Activated CD4-positive, CD25-positive, alpha-beta regulatory T cell treated with anti-CD3 and anti-CD28 coated beads, Interleukin-2, amount 50 U/mL, for 24 hours (primary cell): ENCODE data around the gene AARS2.
A peak's percentile ranks its signal among the peaks of the same experiment; 100 is the strongest.

ENCODE experiments used
- ATAC-seq, 2 donors: fragments of 150-1000 bp; cut with Tn5 transposase; one replicate each; pipeline ENCODE4 v1.10.0; 2021; ENCODE audit warnings: mild to moderate bottlenecking in 1 of 2, moderate library complexity in 1 of 2

AARS2 gene

GRCh38 chr6:44260451-44261297, 52.5 kb downstream of the AARS2 start:
- ATAC-seq = no peak

DNA sequence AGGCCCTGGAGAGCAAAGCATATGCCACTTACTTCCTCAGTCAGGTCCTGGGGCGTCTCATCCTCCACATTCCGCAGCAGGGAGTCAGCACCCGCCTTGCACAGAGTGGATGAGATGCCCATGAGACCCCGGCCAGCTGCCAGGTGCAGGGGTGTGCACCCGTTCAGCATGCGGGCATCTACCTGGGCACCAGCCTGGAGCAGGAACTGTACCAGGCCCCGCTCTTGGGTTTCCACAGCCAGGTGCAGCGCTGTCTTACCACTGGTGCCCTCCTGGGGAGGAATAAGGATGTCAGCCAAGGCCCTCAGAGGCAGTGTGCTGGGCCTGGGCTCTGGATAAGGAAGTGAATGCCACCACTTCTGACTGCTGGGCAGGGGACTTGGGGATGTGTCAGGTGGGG, 53.1 kb downstream of the AARS2 start:
- no peak for ATAC-seq

DNA sequence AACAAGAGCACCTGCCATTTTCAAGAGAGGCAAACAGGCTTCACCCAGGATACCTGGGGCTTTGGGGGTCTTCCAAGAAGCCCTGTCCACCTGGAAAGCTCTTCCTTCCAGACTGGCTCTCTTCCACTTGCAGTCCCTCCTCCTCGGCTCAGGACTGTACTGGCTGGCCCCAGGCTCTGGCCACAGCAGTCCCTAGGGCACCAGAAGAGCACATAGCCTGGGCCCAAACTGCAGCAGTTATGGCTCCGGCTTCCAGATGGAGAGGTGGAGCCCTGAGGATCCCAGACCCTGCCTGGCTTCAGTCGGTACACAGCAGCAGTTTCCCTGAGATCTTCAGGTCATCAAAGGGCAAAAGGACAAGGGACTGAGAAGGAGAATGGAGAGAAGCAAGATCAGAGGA, 54.2 kb downstream of the AARS2 start:
- ATAC-seq = no peak

GRCh38 chr6:44258325-44258863, 54.8 kb downstream of the AARS2 start:
- ATAC-seq = no peak

- ATAC-seq = no peak
Observed at GRCh38 chr6:44257753-44258324, 55.3 kb downstream of the AARS2 start.

DNA sequence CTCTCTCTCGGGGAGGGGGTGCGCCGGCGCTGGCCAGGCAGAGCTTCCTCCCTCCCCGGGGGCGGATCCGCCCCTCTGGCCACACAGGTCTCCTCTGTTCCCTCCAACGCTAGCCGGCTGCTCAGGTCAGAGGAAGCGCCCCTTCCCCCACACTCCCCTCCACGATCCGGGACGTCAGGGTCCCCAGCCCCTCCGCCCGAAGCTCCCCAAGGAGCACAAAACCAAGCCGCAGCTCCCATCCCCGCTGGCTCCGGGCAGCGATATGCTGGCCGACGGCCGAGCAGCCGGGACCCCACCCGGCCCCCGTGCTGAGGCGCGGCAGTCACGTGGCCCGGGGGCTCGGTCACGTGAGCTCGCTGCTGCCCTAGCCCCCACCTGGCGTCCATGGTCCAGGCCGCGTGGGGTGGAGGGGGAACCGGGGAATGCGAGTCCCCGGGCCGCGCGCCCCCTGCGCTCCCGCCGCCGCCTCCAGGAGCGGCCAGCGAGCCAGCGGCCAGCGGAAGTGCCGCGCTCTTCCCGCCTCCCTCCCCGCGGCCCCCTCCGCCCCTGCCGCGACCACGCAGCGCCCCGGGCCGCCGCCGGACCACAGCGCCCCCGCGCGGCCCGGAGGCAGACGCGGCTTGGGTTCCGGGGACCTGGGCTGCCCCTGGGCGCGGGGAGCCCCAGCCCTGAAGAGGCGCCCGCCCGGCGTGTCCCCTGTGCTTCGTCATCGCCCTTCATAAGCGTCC, 56.0 kb downstream of the AARS2 start, which contains the start of gene SLC35B2:
TSS of gene SLC35B2 (minus strand) at position 504 of the 728 bp plus-strand sequence. CDS start at position 386, 118 bp downstream.
- peak; percentile 61 to 66 for ATAC-seq

DNA sequence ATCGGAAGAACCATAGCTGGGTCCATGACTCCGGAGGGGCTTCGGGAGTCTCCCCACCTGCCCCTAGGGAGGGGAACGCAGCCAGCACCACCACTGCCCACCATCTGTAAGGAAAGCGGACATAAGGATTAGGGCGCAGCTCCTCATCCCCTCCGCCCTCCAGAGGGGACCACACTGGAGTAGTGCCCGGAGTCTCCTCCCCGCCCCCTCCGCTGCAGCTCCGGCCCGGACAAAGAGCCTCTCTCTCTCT, 56.4 kb downstream of the AARS2 start:
- peak; percentile 6 for ATAC-seq

GRCh38 chr6:44255871-44256774, 57.0 kb downstream of the AARS2 start:
- peak; percentile 7 for ATAC-seq

- ATAC-seq = peak; percentile 4 to 5
Observed at GRCh38 chr6:44255105-44255808, 57.9 kb downstream of the AARS2 start.

DNA sequence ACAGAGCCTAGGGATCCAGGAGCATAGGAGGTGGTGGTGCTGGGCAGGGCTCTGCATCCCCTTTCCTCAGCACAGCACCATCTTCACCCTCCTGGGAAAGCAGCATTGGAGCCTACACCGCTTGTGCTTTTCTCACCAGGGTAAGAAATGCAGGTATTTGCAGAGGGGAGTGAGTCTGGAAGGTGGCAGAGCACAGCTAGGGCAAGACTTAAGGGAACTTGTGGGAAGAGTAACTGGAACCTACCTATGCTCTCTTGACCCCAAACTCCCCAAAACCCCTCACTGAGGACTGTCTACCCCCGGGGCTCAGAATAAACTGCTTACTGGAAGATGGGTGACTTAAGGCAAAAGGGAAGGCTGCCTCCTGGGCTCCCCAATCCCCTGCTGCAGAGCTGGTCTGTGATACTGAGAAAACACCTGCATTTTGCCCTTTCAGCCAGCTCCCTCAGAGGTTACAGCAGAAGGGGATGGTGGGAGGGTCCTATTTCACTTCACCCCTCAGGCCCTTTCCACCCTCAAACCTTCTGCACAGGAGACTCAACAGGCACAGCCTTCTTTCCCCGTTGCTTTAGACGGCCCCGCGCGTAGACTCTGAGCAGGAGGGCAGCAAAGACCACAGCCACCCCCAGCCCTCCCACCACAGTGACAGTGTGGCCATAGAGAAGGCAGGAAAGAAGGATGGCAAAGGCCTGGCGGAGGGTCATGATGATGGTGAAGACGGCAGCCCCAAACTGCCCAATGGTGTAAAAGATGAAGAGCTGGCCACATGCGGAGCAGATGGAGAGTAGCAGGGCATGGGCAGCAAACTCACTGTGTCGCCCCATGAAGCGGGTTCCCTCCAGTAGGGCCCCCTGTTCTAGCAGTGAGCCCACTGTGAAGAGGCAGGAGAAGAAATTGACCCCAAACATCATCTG, 58.7 kb downstream of the AARS2 start:
- peak in 1 of 2 donors; percentile 1 for ATAC-seq

GRCh38 chr6:44253307-44254101, 59.6 kb downstream of the AARS2 start:
- ATAC-seq = no peak

DNA sequence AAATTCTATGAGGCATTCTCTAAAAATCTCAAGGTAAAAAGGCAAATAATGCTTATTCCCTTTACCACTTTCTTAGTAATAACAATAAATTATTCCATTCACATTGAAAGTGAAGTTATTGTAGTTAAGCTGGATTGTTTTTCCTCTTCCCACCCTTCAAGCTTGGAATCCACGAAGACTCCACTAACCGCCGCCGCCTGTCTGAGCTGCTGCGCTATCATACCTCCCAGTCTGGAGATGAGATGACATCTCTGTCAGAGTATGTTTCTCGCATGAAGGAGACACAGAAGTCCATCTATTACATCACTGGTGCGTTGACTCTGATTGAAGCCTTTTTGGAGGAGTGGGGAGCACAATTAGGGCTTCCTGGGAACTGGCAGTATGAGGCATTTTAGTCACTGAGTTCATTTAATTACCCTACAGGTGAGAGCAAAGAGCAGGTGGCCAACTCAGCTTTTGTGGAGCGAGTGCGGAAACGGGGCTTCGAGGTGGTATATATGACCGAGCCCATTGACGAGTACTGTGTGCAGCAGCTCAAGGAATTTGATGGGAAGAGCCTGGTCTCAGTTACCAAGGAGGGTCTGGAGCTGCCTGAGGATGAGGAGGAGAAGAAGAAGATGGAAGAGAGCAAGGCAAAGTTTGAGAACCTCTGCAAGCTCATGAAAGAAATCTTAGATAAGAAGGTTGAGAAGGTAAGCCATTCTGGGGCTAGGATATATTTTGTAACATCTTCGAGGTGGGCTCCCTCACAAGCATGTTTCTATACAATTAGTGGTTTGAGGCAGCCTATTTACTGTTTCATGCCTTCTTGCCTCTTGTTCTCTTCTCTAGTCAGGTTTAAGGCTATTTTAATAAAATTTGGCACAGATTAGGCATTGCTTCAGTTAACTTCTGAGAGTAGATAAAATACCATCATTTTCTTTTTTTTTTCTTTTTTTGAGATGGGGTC, 61.3 kb downstream of the AARS2 start:
- no peak for ATAC-seq

DNA sequence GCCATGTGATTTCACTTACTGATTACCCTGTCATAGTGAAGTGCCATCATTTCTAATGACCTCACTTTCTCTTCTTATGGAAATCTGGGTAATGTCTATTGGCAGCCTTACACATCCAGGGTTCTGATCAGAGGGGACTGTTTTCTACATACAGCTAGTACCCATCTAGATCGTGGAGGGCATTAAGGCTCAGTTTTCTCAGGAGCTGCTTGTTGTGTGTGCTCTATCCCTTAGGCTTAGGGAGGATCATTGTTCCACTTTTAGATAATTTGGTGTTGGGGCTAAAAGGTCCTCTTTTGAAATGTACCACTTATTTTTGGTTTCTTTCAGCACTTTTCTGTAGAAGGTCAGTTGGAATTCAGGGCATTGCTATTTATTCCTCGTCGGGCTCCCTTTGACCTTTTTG, 62.4 kb downstream of the AARS2 start:
- no peak for ATAC-seq

- no peak for ATAC-seq
Observed at GRCh38 chr6:44250067-44250717, 63.0 kb downstream of the AARS2 start.
